GM23338 (cell line): ENCODE results near the gene BTN1A1. TPM values are rescaled to one million over a fixed set of nuclear protein-coding genes. Genes with fewer than 3 reads are reported as not detected.

Experiments
- ATAC-seq: fragments of 200-7000 bp; cut with Tn5 transposase; 3 replicates; pipeline ENCODE4 v1.9.1; 2020
- DNase-seq: peaks from one replicate; pipeline ENCODE4 v3.0.0-alpha.2; 2015; ENCODE audit warnings: low spot score
- H2AFZ ChIP-seq: fragments of 200-600 bp; sonication (generic); 2 replicates; pipeline ENCODE4 v1.8.0; 2016; ENCODE audit warnings: antibody characterized with exemption, mild to moderate bottlenecking, moderate library complexity
- H3F3A ChIP-seq: fragments of 200-600 bp; sonication (generic); replicated peaks from 2 replicates; pipeline ENCODE4 v1.8.0; 2017; ENCODE audit warnings: antibody characterized with exemption, mixed run types, low read depth
- H3K27ac ChIP-seq: fragments of 200-600 bp; sonication (generic); 2 replicates; pipeline ENCODE4 v1.6.1; 2016; ENCODE audit warnings: low read depth
- H3K27me3 ChIP-seq: fragments of 200-600 bp; sonication (generic); 2 replicates; pipeline ENCODE4 v1.8.0; 2016; ENCODE audit warnings: mild to moderate bottlenecking, mixed run types, moderate library complexity; ENCODE audit not compliant: insufficient read depth
- H3K36me3 ChIP-seq: fragments of 200-600 bp; sonication (generic); 2 replicates; pipeline ENCODE4 v1.8.0; 2016; ENCODE audit warnings: mild to moderate bottlenecking; ENCODE audit not compliant: insufficient read depth
- H3K4me1 ChIP-seq: fragments of 200-600 bp; sonication (generic); 2 replicates; pipeline ENCODE4 v1.8.0; 2016; ENCODE audit warnings: mild to moderate bottlenecking, moderate library complexity; ENCODE audit not compliant: insufficient read depth
- H3K4me2 ChIP-seq: fragments of 200-600 bp; sonication (generic); 2 replicates; pipeline ENCODE4 v1.7.1; 2017; ENCODE audit warnings: mixed run types
- H3K4me3 ChIP-seq: fragments of 200-600 bp; sonication (generic); 2 replicates; pipeline ENCODE4 v1.6.1; 2016; ENCODE audit warnings: mixed run types
- H3K79me2 ChIP-seq: fragments of 200-600 bp; sonication (generic); replicated peaks from 2 replicates; pipeline ENCODE4 v1.8.0; 2017; ENCODE audit warnings: mild to moderate bottlenecking; ENCODE audit not compliant: insufficient read depth
- H3K9me2 ChIP-seq: fragments of 200-600 bp; sonication (generic); 2 replicates; pipeline ENCODE4 v1.8.0; 2017; ENCODE audit not compliant: insufficient read depth
- H4K20me1 ChIP-seq: fragments of 200-600 bp; sonication (generic); replicated peaks from 2 replicates; pipeline ENCODE4 v1.8.0; 2017; ENCODE audit warnings: mild to moderate bottlenecking; ENCODE audit not compliant: insufficient read depth
- H3K27ac Mint-ChIP-seq: 2 replicates; pipeline ENCODE4 v1.8.0; 2020; ENCODE audit warnings: inconsistent platforms, mild to moderate bottlenecking, moderate library complexity, mixed read lengths
- H3K27me3 Mint-ChIP-seq: 3 replicates; pipeline ENCODE4 v1.8.0; 2022; ENCODE audit warnings: low read depth, mild to moderate bottlenecking, moderate library complexity, mixed read lengths, inconsistent platforms; ENCODE audit not compliant: insufficient read depth, poor library complexity
- H3K36me3 Mint-ChIP-seq: 3 replicates; pipeline ENCODE4 v1.8.0; 2021; ENCODE audit warnings: low read depth, mild to moderate bottlenecking, inconsistent platforms, moderate library complexity, mixed read lengths
- H3K4me1 Mint-ChIP-seq: 3 replicates; pipeline ENCODE4 v1.8.0; 2020; ENCODE audit warnings: mild to moderate bottlenecking, inconsistent platforms, mixed read lengths
- H3K4me3 Mint-ChIP-seq: 3 replicates; pipeline ENCODE4 v1.8.0; 2021; ENCODE audit warnings: moderate library complexity, mild to moderate bottlenecking, inconsistent platforms, mixed read lengths
- H3K9me3 Mint-ChIP-seq: 3 replicates; pipeline ENCODE4 v1.8.0; 2020; ENCODE audit warnings: moderate library complexity, mild to moderate bottlenecking, inconsistent platforms, mixed read lengths
- EZH2 ChIP-seq: fragments of 200-600 bp; sonication (generic); IDR thresholded peaks from one replicate; pipeline ENCODE4 v1.8.0; 2017; ENCODE audit warnings: antibody characterized with exemption, mild to moderate bottlenecking, low read depth; ENCODE audit not compliant: unreplicated experiment
- JUNB ChIP-seq: IDR thresholded peaks from one replicate; pipeline ENCODE4 v1.6.1; 2016; ENCODE audit warnings: antibody characterized with exemption; ENCODE audit not compliant: unreplicated experiment
- STAT1 ChIP-seq: IDR thresholded peaks from one replicate; pipeline ENCODE4 v1.6.1; 2016; ENCODE audit warnings: antibody characterized with exemption; ENCODE audit not compliant: unreplicated experiment
- ZNF114 ChIP-seq: fragments of 250-450 bp; sonication (Bioruptor Pico); IDR thresholded peaks from 2 replicates; pipeline ENCODE4 v1.5.0; 2020; ENCODE audit warnings: mild to moderate bottlenecking, moderate library complexity
- polyA plus RNA-seq: library from polyadenylated mRNA; unstranded; fragments of >200 nt; fragmentation: Nextera tagmentation; extraction: Ambion mirVana; gene quantifications from 2 replicates; pipeline ENCODE4 v1.2.1, GENCODE V29; 2016
- total RNA-seq: library from RNA; depleted of rRNA; stranded (reverse); fragments of >200 nt; shearing (Covaris generic); gene quantifications from 2 replicates; pipeline ENCODE4 v1.2.3, GENCODE V29; 2014
- TF ChIP-seq, protein P1 (sequence below), 2 experiments: fragments of 200-600 bp in 1 of 2; sonication (generic) in 1 of 2; conservative IDR thresholded peaks; 2 replicates each; pipeline versions ENCODE4 v1.5.1 to v1.6.1; 2016 to 2017; ENCODE audit warnings: antibody characterized with exemption in 2 of 2, low read depth in 2 of 2, mild to moderate bottlenecking in 2 of 2, moderate library complexity in 1 of 2
- TF ChIP-seq, protein P2 (sequence below): IDR thresholded peaks from one replicate; pipeline ENCODE4 v1.6.1; 2018; ENCODE audit warnings: antibody characterized with exemption; ENCODE audit not compliant: unreplicated experiment

The BTN1A1 gene
- total and polyA plus RNA-seq, 2 experiments from 2014 or later = 0.13 to 0.38 TPM

- H3K27ac Mint-ChIP-seq = no peak overlapping the region
- peak overlapping the region; percentile 84 for H2AFZ ChIP-seq
- H3F3A ChIP-seq = 0 out of 2 replicates have a peak, but pooled peaks cover 2% of the 10 kb centered on the region
- H3K9me2 ChIP-seq = no peaks in the 10 kb centered on the region
- no peak overlapping the region for H3K4me3 Mint-ChIP-seq
- H3K27me3 Mint-ChIP-seq = peaks cover 21% of the 10 kb centered on the region
- peaks cover 14% of the 10 kb centered on the region; the same call in 2 of the 3 replicates for H3K4me1 Mint-ChIP-seq
- peak overlapping the region; percentile 70 for H3K4me3 ChIP-seq
- DNase-seq (no peak), ATAC-seq (no peak)
- H3K27me3 ChIP-seq = no peaks in the 10 kb centered on the region
- no peaks in the 10 kb centered on the region for H3K4me1 ChIP-seq
- TF ChIP-seq, protein P1, sequence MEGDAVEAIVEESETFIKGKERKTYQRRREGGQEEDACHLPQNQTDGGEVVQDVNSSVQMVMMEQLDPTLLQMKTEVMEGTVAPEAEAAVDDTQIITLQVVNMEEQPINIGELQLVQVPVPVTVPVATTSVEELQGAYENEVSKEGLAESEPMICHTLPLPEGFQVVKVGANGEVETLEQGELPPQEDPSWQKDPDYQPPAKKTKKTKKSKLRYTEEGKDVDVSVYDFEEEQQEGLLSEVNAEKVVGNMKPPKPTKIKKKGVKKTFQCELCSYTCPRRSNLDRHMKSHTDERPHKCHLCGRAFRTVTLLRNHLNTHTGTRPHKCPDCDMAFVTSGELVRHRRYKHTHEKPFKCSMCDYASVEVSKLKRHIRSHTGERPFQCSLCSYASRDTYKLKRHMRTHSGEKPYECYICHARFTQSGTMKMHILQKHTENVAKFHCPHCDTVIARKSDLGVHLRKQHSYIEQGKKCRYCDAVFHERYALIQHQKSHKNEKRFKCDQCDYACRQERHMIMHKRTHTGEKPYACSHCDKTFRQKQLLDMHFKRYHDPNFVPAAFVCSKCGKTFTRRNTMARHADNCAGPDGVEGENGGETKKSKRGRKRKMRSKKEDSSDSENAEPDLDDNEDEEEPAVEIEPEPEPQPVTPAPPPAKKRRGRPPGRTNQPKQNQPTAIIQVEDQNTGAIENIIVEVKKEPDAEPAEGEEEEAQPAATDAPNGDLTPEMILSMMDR (conservative IDR thresholded peaks at IDR 0.05; ENCODE audit: low read depth in 2 of 2) = no peak
- TF ChIP-seq, protein P2, sequence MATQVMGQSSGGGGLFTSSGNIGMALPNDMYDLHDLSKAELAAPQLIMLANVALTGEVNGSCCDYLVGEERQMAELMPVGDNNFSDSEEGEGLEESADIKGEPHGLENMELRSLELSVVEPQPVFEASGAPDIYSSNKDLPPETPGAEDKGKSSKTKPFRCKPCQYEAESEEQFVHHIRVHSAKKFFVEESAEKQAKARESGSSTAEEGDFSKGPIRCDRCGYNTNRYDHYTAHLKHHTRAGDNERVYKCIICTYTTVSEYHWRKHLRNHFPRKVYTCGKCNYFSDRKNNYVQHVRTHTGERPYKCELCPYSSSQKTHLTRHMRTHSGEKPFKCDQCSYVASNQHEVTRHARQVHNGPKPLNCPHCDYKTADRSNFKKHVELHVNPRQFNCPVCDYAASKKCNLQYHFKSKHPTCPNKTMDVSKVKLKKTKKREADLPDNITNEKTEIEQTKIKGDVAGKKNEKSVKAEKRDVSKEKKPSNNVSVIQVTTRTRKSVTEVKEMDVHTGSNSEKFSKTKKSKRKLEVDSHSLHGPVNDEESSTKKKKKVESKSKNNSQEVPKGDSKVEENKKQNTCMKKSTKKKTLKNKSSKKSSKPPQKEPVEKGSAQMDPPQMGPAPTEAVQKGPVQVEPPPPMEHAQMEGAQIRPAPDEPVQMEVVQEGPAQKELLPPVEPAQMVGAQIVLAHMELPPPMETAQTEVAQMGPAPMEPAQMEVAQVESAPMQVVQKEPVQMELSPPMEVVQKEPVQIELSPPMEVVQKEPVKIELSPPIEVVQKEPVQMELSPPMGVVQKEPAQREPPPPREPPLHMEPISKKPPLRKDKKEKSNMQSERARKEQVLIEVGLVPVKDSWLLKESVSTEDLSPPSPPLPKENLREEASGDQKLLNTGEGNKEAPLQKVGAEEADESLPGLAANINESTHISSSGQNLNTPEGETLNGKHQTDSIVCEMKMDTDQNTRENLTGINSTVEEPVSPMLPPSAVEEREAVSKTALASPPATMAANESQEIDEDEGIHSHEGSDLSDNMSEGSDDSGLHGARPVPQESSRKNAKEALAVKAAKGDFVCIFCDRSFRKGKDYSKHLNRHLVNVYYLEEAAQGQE = no peak
- TF ChIP-seq JUNB (no peak), EZH2 (no peak), ZNF114 (CRISPR knock-in tag) (no peak)
- H3K36me3 ChIP-seq = no peaks in the 10 kb centered on the region
- peaks cover 5% of the 10 kb centered on the region; the same call in 2 of the 3 replicates for H3K9me3 Mint-ChIP-seq
- H3K4me2 ChIP-seq = peak overlapping the region; percentile 83
- H3K27ac ChIP-seq = no peak overlapping the region
- no peaks in the 10 kb centered on the region for H3K79me2 ChIP-seq
- H3K36me3 Mint-ChIP-seq = no peaks in the 10 kb centered on the region
- H4K20me1 ChIP-seq = no peaks in the 10 kb centered on the region
These were observed 54.3 kb downstream of the BTN1A1 start for GRCh38 chr6:26554447-26554696.

DNA sequence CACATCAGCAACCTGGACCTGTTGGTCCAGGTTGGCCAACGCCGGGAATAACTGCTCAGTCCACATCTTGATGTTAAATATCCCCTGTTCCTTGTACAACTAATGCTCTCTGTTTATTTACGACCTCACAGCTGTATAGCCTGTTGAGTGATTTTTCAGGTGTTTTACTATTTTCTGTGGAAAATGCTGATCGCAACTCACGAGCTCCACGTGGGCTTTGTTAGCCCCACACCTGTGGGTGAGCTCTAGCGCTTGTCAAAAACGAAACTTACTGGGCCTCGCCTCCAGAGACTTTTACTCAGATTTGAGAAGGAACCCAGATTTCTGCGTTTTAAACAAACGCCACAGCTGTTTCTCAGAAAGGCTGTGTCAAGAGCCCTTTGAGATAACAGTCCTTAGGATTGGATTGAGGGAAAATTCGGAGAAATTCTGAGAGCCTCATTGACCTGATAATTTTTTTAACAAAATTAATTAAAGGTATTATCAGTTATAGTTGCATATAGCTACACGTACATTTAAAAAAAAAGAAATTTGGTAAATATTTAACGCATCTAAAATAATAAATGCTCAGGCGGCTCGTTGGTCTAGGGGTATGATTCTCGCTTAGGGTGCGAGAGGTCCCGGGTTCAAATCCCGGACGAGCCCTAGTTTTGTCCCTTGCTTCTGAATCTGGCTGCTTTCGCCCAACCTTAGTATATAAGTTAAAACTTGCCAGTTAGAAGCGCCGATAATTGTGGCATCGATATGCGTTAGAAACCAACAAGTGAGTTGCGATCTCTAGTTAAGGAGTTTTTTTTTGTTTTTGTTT is 54.8 kb downstream of the BTN1A1 start:
- no peaks in the 10 kb centered on the region for H3K27me3 ChIP-seq
- H3K4me1 ChIP-seq = no peaks in the 10 kb centered on the region
- peaks cover 5% of the 10 kb centered on the region; the same call in 2 of the 3 replicates for H3K9me3 Mint-ChIP-seq
- H3K36me3 ChIP-seq = no peaks in the 10 kb centered on the region
- H3K36me3 Mint-ChIP-seq = no peaks in the 10 kb centered on the region
- H2AFZ ChIP-seq = peak overlapping the region; percentile 84
- DNase-seq (peak; percentile 68), ATAC-seq (peak; percentile 15)
- H3K4me3 ChIP-seq = peak overlapping the region; percentile 70
- no peaks in the 10 kb centered on the region for H3K79me2 ChIP-seq
- peak overlapping the region; percentile 83 for H3K4me2 ChIP-seq
- peaks cover 12% of the 10 kb centered on the region; the same call in 2 of the 3 replicates for H3K4me1 Mint-ChIP-seq
- H4K20me1 ChIP-seq = no peaks in the 10 kb centered on the region
- H3K27me3 Mint-ChIP-seq = peaks cover 21% of the 10 kb centered on the region
- no peak overlapping the region for H3K27ac ChIP-seq
- H3K9me2 ChIP-seq = no peaks in the 10 kb centered on the region
- H3K27ac Mint-ChIP-seq = no peak overlapping the region
- H3F3A ChIP-seq = no peaks in the 10 kb centered on the region
- no peak overlapping the region for H3K4me3 Mint-ChIP-seq
- TF ChIP-seq STAT1 = no peak
- TF ChIP-seq, protein P1 (conservative IDR thresholded peaks at IDR 0.05; ENCODE audit: low read depth in 2 of 2) = no peak
